ENCODE data around the gene NEGR1. TPM values are rescaled to one million over a fixed set of nuclear protein-coding genes. Genes with fewer than 3 reads are reported as not detected.

NEGR1 gene
- total RNA-seq, 1 experiment from 2014 or later: 0.05 TPM

DNA sequence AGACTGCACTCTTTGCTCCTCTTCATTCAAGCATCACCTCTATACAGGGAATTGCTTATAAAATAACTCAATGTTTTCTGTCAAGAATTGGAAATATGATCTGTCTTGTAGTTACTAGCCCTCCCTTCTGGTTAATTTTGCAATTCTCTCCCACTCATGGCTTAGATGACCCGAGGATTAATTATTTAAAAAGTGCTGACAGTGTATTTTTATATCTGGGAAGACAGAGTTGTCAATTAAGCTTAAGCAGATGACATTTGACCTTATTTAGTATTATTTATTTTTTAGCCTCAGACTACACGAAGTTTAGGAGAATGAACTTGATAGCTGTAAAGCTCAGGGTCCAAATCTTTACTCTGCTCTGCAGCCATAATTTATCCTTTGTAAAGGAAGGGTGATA is 538.5 kb downstream of the NEGR1 start:
- no peak for TF ChIP-seq EGR1 (IDR thresholded peaks at IDR 0.05; ENCODE audit: low read depth)
- no peak for TF ChIP-seq RAD21 (IDR thresholded peaks at IDR 0.05; ENCODE audit: low read depth)
- TF ChIP-seq EZH2 (IDR thresholded peaks at IDR 0.05): no peak
- TF ChIP-seq ZFX (IDR thresholded peaks at IDR 0.05): no peak
- no peak for TF ChIP-seq POLR2A (IDR thresholded peaks at IDR 0.05; ENCODE audit: borderline replicate concordance, extremely low read depth, insufficient read depth, insufficient read length)
- TF ChIP-seq, protein P1, sequence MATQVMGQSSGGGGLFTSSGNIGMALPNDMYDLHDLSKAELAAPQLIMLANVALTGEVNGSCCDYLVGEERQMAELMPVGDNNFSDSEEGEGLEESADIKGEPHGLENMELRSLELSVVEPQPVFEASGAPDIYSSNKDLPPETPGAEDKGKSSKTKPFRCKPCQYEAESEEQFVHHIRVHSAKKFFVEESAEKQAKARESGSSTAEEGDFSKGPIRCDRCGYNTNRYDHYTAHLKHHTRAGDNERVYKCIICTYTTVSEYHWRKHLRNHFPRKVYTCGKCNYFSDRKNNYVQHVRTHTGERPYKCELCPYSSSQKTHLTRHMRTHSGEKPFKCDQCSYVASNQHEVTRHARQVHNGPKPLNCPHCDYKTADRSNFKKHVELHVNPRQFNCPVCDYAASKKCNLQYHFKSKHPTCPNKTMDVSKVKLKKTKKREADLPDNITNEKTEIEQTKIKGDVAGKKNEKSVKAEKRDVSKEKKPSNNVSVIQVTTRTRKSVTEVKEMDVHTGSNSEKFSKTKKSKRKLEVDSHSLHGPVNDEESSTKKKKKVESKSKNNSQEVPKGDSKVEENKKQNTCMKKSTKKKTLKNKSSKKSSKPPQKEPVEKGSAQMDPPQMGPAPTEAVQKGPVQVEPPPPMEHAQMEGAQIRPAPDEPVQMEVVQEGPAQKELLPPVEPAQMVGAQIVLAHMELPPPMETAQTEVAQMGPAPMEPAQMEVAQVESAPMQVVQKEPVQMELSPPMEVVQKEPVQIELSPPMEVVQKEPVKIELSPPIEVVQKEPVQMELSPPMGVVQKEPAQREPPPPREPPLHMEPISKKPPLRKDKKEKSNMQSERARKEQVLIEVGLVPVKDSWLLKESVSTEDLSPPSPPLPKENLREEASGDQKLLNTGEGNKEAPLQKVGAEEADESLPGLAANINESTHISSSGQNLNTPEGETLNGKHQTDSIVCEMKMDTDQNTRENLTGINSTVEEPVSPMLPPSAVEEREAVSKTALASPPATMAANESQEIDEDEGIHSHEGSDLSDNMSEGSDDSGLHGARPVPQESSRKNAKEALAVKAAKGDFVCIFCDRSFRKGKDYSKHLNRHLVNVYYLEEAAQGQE (IDR thresholded peaks at IDR 0.05; ENCODE audit: low read depth): no peak
- TF ChIP-seq, protein P2, sequence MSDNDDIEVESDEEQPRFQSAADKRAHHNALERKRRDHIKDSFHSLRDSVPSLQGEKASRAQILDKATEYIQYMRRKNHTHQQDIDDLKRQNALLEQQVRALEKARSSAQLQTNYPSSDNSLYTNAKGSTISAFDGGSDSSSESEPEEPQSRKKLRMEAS (IDR thresholded peaks at IDR 0.05): no peak
- TF ChIP-seq ELF1 (IDR thresholded peaks at IDR 0.05; ENCODE audit: borderline replicate concordance, low read depth): no peak
- TF ChIP-seq ZNF274 (IDR thresholded peaks at IDR 0.05; ENCODE audit: low read depth, low read length): no peak
- no peak for TF ChIP-seq CEBPB (IDR thresholded peaks at IDR 0.05; ENCODE audit: low read depth)
- no peak for TF ChIP-seq TCF7L2 (IDR thresholded peaks at IDR 0.05; ENCODE audit: borderline replicate concordance, extremely low read depth, insufficient read depth, insufficient read length)
- TF ChIP-seq, protein P3, sequence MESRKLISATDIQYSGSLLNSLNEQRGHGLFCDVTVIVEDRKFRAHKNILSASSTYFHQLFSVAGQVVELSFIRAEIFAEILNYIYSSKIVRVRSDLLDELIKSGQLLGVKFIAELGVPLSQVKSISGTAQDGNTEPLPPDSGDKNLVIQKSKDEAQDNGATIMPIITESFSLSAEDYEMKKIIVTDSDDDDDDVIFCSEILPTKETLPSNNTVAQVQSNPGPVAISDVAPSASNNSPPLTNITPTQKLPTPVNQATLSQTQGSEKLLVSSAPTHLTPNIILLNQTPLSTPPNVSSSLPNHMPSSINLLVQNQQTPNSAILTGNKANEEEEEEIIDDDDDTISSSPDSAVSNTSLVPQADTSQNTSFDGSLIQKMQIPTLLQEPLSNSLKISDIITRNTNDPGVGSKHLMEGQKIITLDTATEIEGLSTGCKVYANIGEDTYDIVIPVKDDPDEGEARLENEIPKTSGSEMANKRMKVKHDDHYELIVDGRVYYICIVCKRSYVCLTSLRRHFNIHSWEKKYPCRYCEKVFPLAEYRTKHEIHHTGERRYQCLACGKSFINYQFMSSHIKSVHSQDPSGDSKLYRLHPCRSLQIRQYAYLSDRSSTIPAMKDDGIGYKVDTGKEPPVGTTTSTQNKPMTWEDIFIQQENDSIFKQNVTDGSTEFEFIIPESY (IDR thresholded peaks at IDR 0.05; ENCODE audit: extremely low read depth, insufficient replicate concordance, low read length): no peak
- no peak for TF ChIP-seq YY1 (IDR thresholded peaks at IDR 0.05; ENCODE audit: extremely low read depth, insufficient replicate concordance, low read depth, low read length)
- TF ChIP-seq JUND (IDR thresholded peaks at IDR 0.05): no peak
- TF ChIP-seq CBX3 (IDR thresholded peaks at IDR 0.05; ENCODE audit: low read depth): no peak
- TF ChIP-seq SP1 (IDR thresholded peaks at IDR 0.05; ENCODE audit: low read depth): no peak
- TF ChIP-seq FOSL1 (IDR thresholded peaks at IDR 0.05; ENCODE audit: low read depth): no peak
- TF ChIP-seq POLR2AphosphoS5 (IDR thresholded peaks at IDR 0.05; ENCODE audit: low read depth, low read length): no peak
- TF ChIP-seq, protein P4, sequence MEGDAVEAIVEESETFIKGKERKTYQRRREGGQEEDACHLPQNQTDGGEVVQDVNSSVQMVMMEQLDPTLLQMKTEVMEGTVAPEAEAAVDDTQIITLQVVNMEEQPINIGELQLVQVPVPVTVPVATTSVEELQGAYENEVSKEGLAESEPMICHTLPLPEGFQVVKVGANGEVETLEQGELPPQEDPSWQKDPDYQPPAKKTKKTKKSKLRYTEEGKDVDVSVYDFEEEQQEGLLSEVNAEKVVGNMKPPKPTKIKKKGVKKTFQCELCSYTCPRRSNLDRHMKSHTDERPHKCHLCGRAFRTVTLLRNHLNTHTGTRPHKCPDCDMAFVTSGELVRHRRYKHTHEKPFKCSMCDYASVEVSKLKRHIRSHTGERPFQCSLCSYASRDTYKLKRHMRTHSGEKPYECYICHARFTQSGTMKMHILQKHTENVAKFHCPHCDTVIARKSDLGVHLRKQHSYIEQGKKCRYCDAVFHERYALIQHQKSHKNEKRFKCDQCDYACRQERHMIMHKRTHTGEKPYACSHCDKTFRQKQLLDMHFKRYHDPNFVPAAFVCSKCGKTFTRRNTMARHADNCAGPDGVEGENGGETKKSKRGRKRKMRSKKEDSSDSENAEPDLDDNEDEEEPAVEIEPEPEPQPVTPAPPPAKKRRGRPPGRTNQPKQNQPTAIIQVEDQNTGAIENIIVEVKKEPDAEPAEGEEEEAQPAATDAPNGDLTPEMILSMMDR (IDR thresholded peaks at IDR 0.05 in 2 of 3, conservative IDR thresholded peaks at IDR 0.05 in 1 of 3; ENCODE audit: borderline replicate concordance in 1 of 3, insufficient read depth in 1 of 3, low read depth in 2 of 3, low read length in 2 of 3): no peak
- H3K4me2 ChIP-seq (ENCODE audit: low read length): no peak overlapping the region
- CTCF ChIA-PET: no interaction called here
- peaks cover 0 to 5% of the 10 kb centered on the region in 2 experiments; a peak in 2 of 4 replicates for H3K9me3 ChIP-seq (ENCODE audit: control insufficient read depth in 1 of 2, insufficient read depth in 1 of 2, low read depth in 1 of 2, low read length in 2 of 2)
- H3K9me2 ChIP-seq (ENCODE audit: insufficient read depth): no peaks in the 10 kb centered on the region
- intact Hi-C loops (cut with micrococcal nuclease): no loop called here
- ATAC-seq: no peak
- no peak for DNase-seq (ENCODE audit: low read depth, low spot score)
- no peak overlapping the region for H3K9ac ChIP-seq (ENCODE audit: low read length)
- H3K27me3 ChIP-seq (ENCODE audit: insufficient read depth, low read length): no peaks in the 10 kb centered on the region
- no peaks in the 10 kb centered on the region for H4K20me1 ChIP-seq (ENCODE audit: insufficient read depth)
- POLR2A ChIA-PET: no interaction called here
- RAD21 ChIA-PET (ENCODE audit: low non-redundant PET in 1 of 2, low total read pairs in 2 of 2, uncharacterized antibody in 2 of 2, unreplicated experiment in 2 of 2): no interaction called here
- no peak overlapping the region for H2AFZ ChIP-seq (ENCODE audit: low read depth, low read length, poor library complexity, severe bottlenecking)
- H3K27ac ChIP-seq (ENCODE audit: low read depth, low read length): no peak overlapping the region
- BruUV-seq (replicated peaks): no TSS peak
- no peaks in the 10 kb centered on the region for H3K36me3 ChIP-seq (ENCODE audit: control insufficient read depth in 1 of 2, insufficient read depth in 2 of 2, low read length in 2 of 2)
- H3K4me1 ChIP-seq (ENCODE audit: control insufficient read depth in 1 of 2, insufficient read depth in 2 of 2, low read length in 2 of 2): no peaks in the 10 kb centered on the region; a peak in 1 of 4 replicates
- H3K4me3 ChIP-seq (replicated peaks in 1 of 2; ENCODE audit: low read depth in 1 of 2, low read length in 2 of 2): no peak overlapping the region
- no peaks in the 10 kb centered on the region for H3K79me2 ChIP-seq (ENCODE audit: insufficient read depth, low read length)
